ENCODE results near the gene TYSND1. TPM values are rescaled to one million over a fixed set of nuclear protein-coding genes. Genes with fewer than 3 reads are reported as not detected.

Gene TYSND1
- polyA plus RNA-seq, 2 of the 4 experiments (the other 2 are of a cell fraction) = 10.9 to 20.7 TPM

DNA sequence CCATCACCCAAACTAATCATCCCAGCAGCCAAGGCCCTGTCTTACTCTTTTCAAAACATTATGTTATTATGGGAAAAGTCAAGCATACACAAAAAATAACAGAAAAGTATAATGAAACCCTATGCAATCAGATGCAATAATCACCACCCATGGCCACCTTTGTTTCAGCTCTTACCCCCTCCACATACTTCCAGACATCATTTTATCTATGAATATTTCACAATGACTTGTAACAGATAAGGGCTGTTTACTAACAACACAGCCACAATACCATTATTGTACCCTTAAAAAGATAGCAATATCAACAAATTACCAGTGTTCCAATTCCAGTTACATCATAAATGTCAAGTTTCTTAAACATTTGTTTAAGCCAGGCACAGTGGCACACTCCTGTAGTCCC lies 49.0 kb downstream of the TYSND1 start:
- TF ChIP-seq HOXA7 (CRISPR knock-in tag; IDR thresholded peaks at IDR 0.05) (no peak), FOXS1 (CRISPR knock-in tag; IDR thresholded peaks at IDR 0.05) (no peak), KDM1A (IDR thresholded peaks at IDR 0.05; ENCODE audit: low read depth) (no peak), CBX8 (IDR thresholded peaks at IDR 0.05) (no peak), POLR2AphosphoS2 (conservative IDR thresholded peaks at IDR 0.05; ENCODE audit: low read length) (no peak), JUNB (IDR thresholded peaks at IDR 0.05) (no peak), FOSB (CRISPR knock-in tag; IDR thresholded peaks at IDR 0.05) (no peak), EHF (CRISPR knock-in tag; IDR thresholded peaks at IDR 0.05) (no peak), HEYL (CRISPR knock-in tag; IDR thresholded peaks at IDR 0.05) (no peak), FOSL2 (IDR thresholded peaks at IDR 0.05) (no peak), FOSL2 (CRISPR knock-in tag; IDR thresholded peaks at IDR 0.05) (no peak), TFCP2L1 (CRISPR knock-in tag; IDR thresholded peaks at IDR 0.05) (no peak), MAZ (IDR thresholded peaks at IDR 0.05; ENCODE audit: borderline replicate concordance, low read depth, low read length) (no peak), PHF8 (IDR thresholded peaks at IDR 0.05; ENCODE audit: borderline replicate concordance, low read depth) (no peak), RAD21 (conservative IDR thresholded peaks at IDR 0.05 in 1 of 2, IDR thresholded peaks at IDR 0.05 in 1 of 2) (no peak), CHD4 (IDR thresholded peaks at IDR 0.05; ENCODE audit: borderline replicate concordance) (no peak), POLR2A (IDR thresholded peaks at IDR 0.05; ENCODE audit: low read length) (no peak), HOXB5 (CRISPR knock-in tag; IDR thresholded peaks at IDR 0.05) (no peak)
- TF ChIP-seq, protein P1, sequence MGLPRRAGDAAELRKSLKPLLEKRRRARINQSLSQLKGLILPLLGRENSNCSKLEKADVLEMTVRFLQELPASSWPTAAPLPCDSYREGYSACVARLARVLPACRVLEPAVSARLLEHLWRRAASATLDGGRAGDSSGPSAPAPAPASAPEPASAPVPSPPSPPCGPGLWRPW (IDR thresholded peaks at IDR 0.05) = no peak
- TF ChIP-seq, protein P2, sequence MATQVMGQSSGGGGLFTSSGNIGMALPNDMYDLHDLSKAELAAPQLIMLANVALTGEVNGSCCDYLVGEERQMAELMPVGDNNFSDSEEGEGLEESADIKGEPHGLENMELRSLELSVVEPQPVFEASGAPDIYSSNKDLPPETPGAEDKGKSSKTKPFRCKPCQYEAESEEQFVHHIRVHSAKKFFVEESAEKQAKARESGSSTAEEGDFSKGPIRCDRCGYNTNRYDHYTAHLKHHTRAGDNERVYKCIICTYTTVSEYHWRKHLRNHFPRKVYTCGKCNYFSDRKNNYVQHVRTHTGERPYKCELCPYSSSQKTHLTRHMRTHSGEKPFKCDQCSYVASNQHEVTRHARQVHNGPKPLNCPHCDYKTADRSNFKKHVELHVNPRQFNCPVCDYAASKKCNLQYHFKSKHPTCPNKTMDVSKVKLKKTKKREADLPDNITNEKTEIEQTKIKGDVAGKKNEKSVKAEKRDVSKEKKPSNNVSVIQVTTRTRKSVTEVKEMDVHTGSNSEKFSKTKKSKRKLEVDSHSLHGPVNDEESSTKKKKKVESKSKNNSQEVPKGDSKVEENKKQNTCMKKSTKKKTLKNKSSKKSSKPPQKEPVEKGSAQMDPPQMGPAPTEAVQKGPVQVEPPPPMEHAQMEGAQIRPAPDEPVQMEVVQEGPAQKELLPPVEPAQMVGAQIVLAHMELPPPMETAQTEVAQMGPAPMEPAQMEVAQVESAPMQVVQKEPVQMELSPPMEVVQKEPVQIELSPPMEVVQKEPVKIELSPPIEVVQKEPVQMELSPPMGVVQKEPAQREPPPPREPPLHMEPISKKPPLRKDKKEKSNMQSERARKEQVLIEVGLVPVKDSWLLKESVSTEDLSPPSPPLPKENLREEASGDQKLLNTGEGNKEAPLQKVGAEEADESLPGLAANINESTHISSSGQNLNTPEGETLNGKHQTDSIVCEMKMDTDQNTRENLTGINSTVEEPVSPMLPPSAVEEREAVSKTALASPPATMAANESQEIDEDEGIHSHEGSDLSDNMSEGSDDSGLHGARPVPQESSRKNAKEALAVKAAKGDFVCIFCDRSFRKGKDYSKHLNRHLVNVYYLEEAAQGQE (IDR thresholded peaks at IDR 0.05) = no peak
- TF ChIP-seq, protein P3, sequence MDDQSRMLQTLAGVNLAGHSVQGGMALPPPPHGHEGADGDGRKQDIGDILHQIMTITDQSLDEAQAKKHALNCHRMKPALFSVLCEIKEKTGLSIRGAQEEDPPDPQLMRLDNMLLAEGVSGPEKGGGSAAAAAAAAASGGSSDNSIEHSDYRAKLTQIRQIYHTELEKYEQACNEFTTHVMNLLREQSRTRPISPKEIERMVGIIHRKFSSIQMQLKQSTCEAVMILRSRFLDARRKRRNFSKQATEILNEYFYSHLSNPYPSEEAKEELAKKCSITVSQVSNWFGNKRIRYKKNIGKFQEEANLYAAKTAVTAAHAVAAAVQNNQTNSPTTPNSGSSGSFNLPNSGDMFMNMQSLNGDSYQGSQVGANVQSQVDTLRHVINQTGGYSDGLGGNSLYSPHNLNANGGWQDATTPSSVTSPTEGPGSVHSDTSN (IDR thresholded peaks at IDR 0.05) = no peak
- Histone ChIP-seq H3K4me3 (no peak overlapping the region), H3K4me2 (no peak overlapping the region), H3K9me3 (no peaks in the 10 kb centered on the region), H3K27ac (no peak overlapping the region), H3K4me1 (no peaks in the 10 kb centered on the region)
- FAIRE-seq (no peak), DNase-seq (ENCODE audit: low read depth in 1 of 2, low spot score in 1 of 2) (no peak), ATAC-seq (no peak)
- CTCF ChIA-PET = interaction anchor here (0.8 to 20.1 kb wide), 5 partner anchors 8 to 183 kb away, joined by 3 to 244 read pairs (median 5); no protein-coding TSS in a partner anchor
- POLR2A ChIA-PET = no interaction called here

DNA sequence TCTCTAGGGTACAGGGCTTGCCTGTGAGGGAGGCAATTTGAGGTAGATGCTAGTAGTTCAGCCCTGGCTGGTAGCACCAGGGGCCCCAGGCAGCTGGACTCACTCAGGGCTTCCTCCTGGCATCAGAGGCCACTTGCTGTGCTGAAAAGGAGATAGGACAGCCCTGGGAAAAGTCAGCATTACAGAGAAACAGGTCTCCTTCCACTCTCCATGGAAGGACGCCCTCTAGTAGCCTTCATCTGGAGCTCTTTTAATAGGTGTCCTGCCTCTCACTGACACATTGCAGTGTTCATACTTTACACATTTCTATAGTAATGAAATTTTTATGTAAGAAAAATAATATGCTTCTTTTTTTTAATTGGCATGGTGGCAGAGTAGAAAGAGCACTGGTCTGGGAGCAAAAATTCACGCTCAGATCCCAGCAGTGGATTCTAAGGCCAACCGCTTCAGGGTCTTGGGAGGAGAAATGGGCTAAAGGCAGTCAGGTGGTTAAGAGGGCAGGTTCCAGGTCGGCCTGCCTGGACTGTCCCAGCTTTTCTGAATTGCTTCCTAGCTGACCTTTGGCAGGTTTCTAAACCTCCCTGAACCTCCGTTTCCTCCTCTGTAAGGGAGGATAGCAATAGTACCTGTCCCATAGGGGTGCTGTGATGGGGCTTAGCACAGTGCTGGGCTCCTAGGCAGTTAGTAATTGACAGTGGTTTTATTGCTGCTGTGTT lies 49.6 kb downstream of the TYSND1 start:
- H3K27ac ChIP-seq = no peak overlapping the region
- POLR2A ChIA-PET = interaction anchor here (1.0 kb wide), 1 partner anchor 11 kb away, joined by 3 read pairs; no protein-coding TSS in a partner anchor
- WGBS (ENCODE audit: missing lambda C conversion rate) = 82% methylated on average over 5 of the region's 5 CpGs

More for the DNA sequence above, 49.6 kb downstream of the TYSND1 start:
- no peak overlapping the region for H3K4me2 ChIP-seq
- FAIRE-seq (no peak), ATAC-seq (no peak), DNase-seq (ENCODE audit: low read depth in 1 of 2, low spot score in 1 of 2) (no peak)
- TF ChIP-seq, protein P4, sequence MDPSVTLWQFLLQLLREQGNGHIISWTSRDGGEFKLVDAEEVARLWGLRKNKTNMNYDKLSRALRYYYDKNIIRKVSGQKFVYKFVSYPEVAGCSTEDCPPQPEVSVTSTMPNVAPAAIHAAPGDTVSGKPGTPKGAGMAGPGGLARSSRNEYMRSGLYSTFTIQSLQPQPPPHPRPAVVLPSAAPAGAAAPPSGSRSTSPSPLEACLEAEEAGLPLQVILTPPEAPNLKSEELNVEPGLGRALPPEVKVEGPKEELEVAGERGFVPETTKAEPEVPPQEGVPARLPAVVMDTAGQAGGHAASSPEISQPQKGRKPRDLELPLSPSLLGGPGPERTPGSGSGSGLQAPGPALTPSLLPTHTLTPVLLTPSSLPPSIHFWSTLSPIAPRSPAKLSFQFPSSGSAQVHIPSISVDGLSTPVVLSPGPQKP (IDR thresholded peaks at IDR 0.05; ENCODE audit: low read depth, low read length) = no peak
- TF ChIP-seq HOXB13 (CRISPR knock-in tag; IDR thresholded peaks at IDR 0.05; ENCODE audit: low read depth) = no peak
- TF ChIP-seq, protein P1 (IDR thresholded peaks at IDR 0.05) = no peak
- no peak overlapping the region for H3K4me3 ChIP-seq
- CTCF ChIA-PET = interaction anchor here (0.8 to 20.1 kb wide), 6 partner anchors 9 to 400 kb away, joined by 3 to 244 read pairs (median 4); no protein-coding TSS in a partner anchor
- no peaks in the 10 kb centered on the region for H3K9me3 ChIP-seq
- no peaks in the 10 kb centered on the region for H3K4me1 ChIP-seq

All from A549 (cell line).